ENCODE measurements around the gene TTBK1.

DNA sequence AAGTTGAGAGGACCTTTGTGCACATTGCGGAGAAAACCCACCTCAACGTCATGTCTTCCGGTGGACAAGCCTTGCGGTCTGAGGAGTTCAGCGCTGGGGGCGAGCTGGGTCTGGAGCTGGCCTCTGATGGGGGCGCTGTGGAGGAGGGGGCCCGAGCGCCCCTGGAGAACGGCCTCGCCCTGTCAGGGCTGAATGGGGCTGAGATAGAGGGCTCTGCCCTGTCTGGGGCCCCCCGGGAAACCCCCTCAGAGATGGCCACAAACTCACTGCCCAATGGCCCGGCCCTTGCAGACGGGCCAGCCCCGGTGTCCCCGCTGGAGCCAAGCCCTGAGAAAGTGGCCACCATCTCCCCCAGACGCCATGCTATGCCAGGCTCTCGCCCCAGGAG is 40.2 kb downstream of the TTBK1 start:
- TF ChIP-seq, protein P1, sequence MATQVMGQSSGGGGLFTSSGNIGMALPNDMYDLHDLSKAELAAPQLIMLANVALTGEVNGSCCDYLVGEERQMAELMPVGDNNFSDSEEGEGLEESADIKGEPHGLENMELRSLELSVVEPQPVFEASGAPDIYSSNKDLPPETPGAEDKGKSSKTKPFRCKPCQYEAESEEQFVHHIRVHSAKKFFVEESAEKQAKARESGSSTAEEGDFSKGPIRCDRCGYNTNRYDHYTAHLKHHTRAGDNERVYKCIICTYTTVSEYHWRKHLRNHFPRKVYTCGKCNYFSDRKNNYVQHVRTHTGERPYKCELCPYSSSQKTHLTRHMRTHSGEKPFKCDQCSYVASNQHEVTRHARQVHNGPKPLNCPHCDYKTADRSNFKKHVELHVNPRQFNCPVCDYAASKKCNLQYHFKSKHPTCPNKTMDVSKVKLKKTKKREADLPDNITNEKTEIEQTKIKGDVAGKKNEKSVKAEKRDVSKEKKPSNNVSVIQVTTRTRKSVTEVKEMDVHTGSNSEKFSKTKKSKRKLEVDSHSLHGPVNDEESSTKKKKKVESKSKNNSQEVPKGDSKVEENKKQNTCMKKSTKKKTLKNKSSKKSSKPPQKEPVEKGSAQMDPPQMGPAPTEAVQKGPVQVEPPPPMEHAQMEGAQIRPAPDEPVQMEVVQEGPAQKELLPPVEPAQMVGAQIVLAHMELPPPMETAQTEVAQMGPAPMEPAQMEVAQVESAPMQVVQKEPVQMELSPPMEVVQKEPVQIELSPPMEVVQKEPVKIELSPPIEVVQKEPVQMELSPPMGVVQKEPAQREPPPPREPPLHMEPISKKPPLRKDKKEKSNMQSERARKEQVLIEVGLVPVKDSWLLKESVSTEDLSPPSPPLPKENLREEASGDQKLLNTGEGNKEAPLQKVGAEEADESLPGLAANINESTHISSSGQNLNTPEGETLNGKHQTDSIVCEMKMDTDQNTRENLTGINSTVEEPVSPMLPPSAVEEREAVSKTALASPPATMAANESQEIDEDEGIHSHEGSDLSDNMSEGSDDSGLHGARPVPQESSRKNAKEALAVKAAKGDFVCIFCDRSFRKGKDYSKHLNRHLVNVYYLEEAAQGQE (IDR thresholded peaks at IDR 0.05): no peak
- TF ChIP-seq, protein P2, sequence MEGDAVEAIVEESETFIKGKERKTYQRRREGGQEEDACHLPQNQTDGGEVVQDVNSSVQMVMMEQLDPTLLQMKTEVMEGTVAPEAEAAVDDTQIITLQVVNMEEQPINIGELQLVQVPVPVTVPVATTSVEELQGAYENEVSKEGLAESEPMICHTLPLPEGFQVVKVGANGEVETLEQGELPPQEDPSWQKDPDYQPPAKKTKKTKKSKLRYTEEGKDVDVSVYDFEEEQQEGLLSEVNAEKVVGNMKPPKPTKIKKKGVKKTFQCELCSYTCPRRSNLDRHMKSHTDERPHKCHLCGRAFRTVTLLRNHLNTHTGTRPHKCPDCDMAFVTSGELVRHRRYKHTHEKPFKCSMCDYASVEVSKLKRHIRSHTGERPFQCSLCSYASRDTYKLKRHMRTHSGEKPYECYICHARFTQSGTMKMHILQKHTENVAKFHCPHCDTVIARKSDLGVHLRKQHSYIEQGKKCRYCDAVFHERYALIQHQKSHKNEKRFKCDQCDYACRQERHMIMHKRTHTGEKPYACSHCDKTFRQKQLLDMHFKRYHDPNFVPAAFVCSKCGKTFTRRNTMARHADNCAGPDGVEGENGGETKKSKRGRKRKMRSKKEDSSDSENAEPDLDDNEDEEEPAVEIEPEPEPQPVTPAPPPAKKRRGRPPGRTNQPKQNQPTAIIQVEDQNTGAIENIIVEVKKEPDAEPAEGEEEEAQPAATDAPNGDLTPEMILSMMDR (IDR thresholded peaks at IDR 0.05): no peak
- TF ChIP-seq EP300 (IDR thresholded peaks at IDR 0.05) (no peak), POLR2AphosphoS2 (conservative IDR thresholded peaks at IDR 0.05; ENCODE audit: low read length) (no peak), RAD21 (conservative IDR thresholded peaks at IDR 0.05 in 1 of 2, IDR thresholded peaks at IDR 0.05 in 1 of 2) (no peak), KDM1A (IDR thresholded peaks at IDR 0.05; ENCODE audit: low read depth) (no peak), POLR2A (IDR thresholded peaks at IDR 0.05; ENCODE audit: low read length) (no peak), MAZ (IDR thresholded peaks at IDR 0.05; ENCODE audit: borderline replicate concordance, low read depth, low read length) (no peak)

Measured in A549 (cell line).